Liver (tissue), 9 donors: Measurements from ENCODE around the gene CORO7. TPM values are rescaled to one million over a fixed set of nuclear protein-coding genes. Genes with fewer than 3 reads are reported as not detected.
A peak's percentile ranks its signal among the peaks of the same experiment; 100 is the strongest.

Experiments used
- DNase-seq: peaks from one replicate; pipeline ENCODE4 v3.0.0-alpha.2; 2017; ENCODE audit warnings: low spot score
- H3K27ac ChIP-seq, 2 donors: one replicate each; pipeline ENCODE4 v1.7.0; 2013; ENCODE audit warnings: inconsistent platforms in 2 of 2, low read length in 2 of 2, control low read depth in 1 of 2, low read depth in 1 of 2, mild to moderate bottlenecking in 1 of 2
- H3K27me3 ChIP-seq, 4 donors: one replicate each; pipeline versions ENCODE4 v1.6.1 to v1.7.0; 2013; ENCODE audit warnings: low read length in 3 of 4, inconsistent platforms in 1 of 4, mild to moderate bottlenecking in 1 of 4, moderate library complexity in 1 of 4; ENCODE audit not compliant: control insufficient read depth in 4 of 4, insufficient read depth in 4 of 4
- H3K36me3 ChIP-seq, 4 donors: one replicate each; pipeline versions ENCODE4 v1.6.1 to v1.7.0; 2013; ENCODE audit warnings: low read length in 3 of 4, mild to moderate bottlenecking in 3 of 4, low read depth in 1 of 4, moderate library complexity in 1 of 4; ENCODE audit not compliant: control insufficient read depth in 4 of 4, insufficient read depth in 3 of 4
- H3K4me1 ChIP-seq, 4 donors: one replicate each; pipeline versions ENCODE4 v1.6.1 to v1.7.0; 2013; ENCODE audit warnings: low read length in 3 of 4, mild to moderate bottlenecking in 3 of 4, moderate library complexity in 1 of 4; ENCODE audit not compliant: control insufficient read depth in 4 of 4, insufficient read depth in 4 of 4
- H3K4me3 ChIP-seq, 3 donors: one replicate each; pipeline versions ENCODE4 v1.6.1 to v1.7.0; 2013; ENCODE audit warnings: low read length in 3 of 3, control low read depth in 1 of 3, low read depth in 1 of 3, mild to moderate bottlenecking in 1 of 3
- H3K9ac ChIP-seq, 2 donors: one replicate each; pipeline ENCODE4 v1.7.0; 2013; ENCODE audit warnings: low read length in 2 of 2, mild to moderate bottlenecking in 2 of 2, moderate library complexity in 2 of 2, control low read depth in 1 of 2, low read depth in 1 of 2
- H3K9me3 ChIP-seq, 4 donors: one replicate each; pipeline versions ENCODE4 v1.6.1 to v1.7.0; 2013; ENCODE audit warnings: low read length in 3 of 4; ENCODE audit not compliant: control insufficient read depth in 4 of 4
- EGR1 ChIP-seq, 2 donors: IDR thresholded peaks; 2 replicates each; pipeline ENCODE4 v1.6.1; 2016 to 2018; ENCODE audit warnings: antibody characterized with exemption in 2 of 2, low read depth in 2 of 2
- FOXA1 ChIP-seq: IDR thresholded peaks from 2 replicates; pipeline ENCODE4 v1.6.1; 2016; ENCODE audit warnings: antibody characterized with exemption
- FOXA2 ChIP-seq: IDR thresholded peaks from 2 replicates; pipeline ENCODE4 v1.6.1; 2016; ENCODE audit warnings: antibody characterized with exemption
- HNF4A ChIP-seq, 2 donors: conservative IDR thresholded peaks; 2 replicates each; pipeline ENCODE4 v1.6.1; 2016; ENCODE audit warnings: antibody characterized with exemption in 2 of 2, mild to moderate bottlenecking in 2 of 2
- NR2F2 ChIP-seq: IDR thresholded peaks from 2 replicates; pipeline ENCODE4 v1.6.1; 2016; ENCODE audit warnings: antibody characterized with exemption
- RAD21 ChIP-seq, 2 donors: IDR thresholded peaks; 2 replicates each; pipeline ENCODE4 v1.6.1; 2016; ENCODE audit warnings: antibody characterized with exemption in 2 of 2, mild to moderate bottlenecking in 2 of 2
- RXRA ChIP-seq, 2 donors: IDR thresholded peaks; 2 replicates each; pipeline ENCODE4 v1.6.1; 2017 to 2018; ENCODE audit warnings: antibody characterized with exemption in 2 of 2, mild to moderate bottlenecking in 1 of 2
- SP1 ChIP-seq: IDR thresholded peaks from 2 replicates; pipeline ENCODE4 v1.6.1; 2018; ENCODE audit warnings: antibody characterized with exemption, mild to moderate bottlenecking
- TAF1 ChIP-seq: conservative IDR thresholded peaks from 2 replicates; pipeline ENCODE4 v1.6.1; 2016; ENCODE audit warnings: antibody characterized with exemption, mild to moderate bottlenecking
- YY1 ChIP-seq: IDR thresholded peaks from 2 replicates; pipeline ENCODE4 v1.6.1; 2016; ENCODE audit warnings: antibody characterized with exemption, mild to moderate bottlenecking
- WGBS: extraction: QIAGEN DNeasy Blood & Tissue Kit; methylation state at CpG from one replicate; pipeline ENCODE4 v1.1.7; 2013; 5-methylcytosine and 5-hydroxymethylcytosine counted together
- polyA plus RNA-seq, 2 donors: library from polyadenylated mRNA; stranded (reverse) in 1 of 2; unstranded in 1 of 2; fragments of 200-250 nt in 1 of 2; fragments of >200 nt in 1 of 2; fragmentation: Nextera tagmentation in 1 of 2; extraction: Ambion mirVana in 1 of 2; gene quantifications; one replicate each; pipeline versions ENCODE4 v1.2.1 to v1.2.3, GENCODE V29; 2013 to 2015
- total RNA-seq, 2 donors: library from RNA; depleted of rRNA; stranded (reverse); fragments of >200 nt; gene quantifications; one replicate each; pipeline ENCODE4 v1.2.3, GENCODE V29; 2014
- TF ChIP-seq, protein P1 (sequence below): IDR thresholded peaks from 2 replicates; pipeline ENCODE4 v1.6.1; 2016; ENCODE audit warnings: antibody characterized with exemption
- TF ChIP-seq, protein P2 (sequence below): IDR thresholded peaks from 2 replicates; pipeline ENCODE4 v1.6.1; 2016; ENCODE audit warnings: antibody characterized with exemption, mild to moderate bottlenecking
- TF ChIP-seq, protein P3 (sequence below): IDR thresholded peaks from 2 replicates; pipeline ENCODE4 v1.6.1; 2016; ENCODE audit warnings: antibody characterized with exemption
- TF ChIP-seq, protein P4 (sequence below): fragments of 150-350 bp; IDR thresholded peaks from 2 replicates; pipeline ENCODE4 v1.5.1; 2017; ENCODE audit warnings: improper control_type of control experiment, low read depth, low read length; ENCODE audit not compliant: missing input control
- donor health status: healthy.
- donor health status: healthy.
- donor health status: healthy.
- donor health status: healthy.
- donor health status: healthy.

CORO7 gene
- total and polyA plus RNA-seq, 4 donors, result 7.3 to 21.5 (median 13.0) TPM

DNA sequence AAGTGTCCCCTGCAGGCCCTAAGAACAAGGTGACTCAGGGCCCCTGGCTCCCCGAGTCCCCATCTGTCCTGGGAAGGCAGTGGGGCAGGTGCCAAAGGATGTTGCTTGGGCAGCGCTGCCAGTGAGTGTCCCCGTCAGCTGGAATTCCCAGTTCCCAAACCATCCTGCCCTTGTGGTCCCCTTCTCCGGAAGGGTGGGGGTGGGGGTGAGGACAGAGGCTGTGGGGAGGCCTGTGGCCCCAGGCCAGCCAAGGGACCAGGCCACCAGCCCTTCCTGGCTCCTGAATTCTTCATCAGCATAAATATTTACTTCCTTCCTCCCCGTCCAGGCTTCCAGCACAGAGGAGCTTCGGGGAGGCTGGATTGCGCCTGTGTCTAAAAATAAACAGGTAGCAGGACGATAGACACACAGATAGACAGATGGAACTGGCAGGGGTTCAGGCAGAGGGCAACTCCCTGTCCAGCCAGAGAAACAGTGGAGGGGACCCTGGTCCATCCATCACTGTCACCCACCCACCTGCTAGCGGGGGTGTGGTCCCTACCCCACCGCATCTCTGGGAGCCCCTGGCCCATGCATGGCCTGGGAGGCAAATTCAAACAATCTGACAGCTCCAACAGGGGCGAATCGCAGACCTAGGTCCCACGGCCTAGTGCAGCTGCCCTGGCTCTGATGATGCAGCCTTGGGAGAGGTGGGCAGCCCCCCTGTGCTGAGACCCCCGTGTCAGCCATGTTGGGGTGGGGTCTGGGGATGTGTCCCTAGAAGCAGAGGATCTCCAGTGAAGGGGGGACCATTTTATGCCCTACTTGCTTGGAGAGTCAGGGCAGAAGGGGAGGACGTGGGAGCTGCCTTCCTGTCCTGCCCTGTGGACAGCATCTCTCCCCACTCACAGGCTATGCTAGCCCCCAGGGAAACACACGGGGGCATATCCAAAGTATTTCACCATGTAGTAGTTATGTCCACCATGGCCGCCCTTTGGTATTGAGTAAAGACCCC is 87.3 kb downstream of the CORO7 start (continued):
- TF ChIP-seq SP1, result no peak
- TF ChIP-seq, protein P1, sequence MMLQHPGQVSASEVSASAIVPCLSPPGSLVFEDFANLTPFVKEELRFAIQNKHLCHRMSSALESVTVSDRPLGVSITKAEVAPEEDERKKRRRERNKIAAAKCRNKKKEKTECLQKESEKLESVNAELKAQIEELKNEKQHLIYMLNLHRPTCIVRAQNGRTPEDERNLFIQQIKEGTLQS, result no peak
- TF ChIP-seq NR2F2, result no peak
- TF ChIP-seq FOXA1, result no peak
- TF ChIP-seq, protein P2, sequence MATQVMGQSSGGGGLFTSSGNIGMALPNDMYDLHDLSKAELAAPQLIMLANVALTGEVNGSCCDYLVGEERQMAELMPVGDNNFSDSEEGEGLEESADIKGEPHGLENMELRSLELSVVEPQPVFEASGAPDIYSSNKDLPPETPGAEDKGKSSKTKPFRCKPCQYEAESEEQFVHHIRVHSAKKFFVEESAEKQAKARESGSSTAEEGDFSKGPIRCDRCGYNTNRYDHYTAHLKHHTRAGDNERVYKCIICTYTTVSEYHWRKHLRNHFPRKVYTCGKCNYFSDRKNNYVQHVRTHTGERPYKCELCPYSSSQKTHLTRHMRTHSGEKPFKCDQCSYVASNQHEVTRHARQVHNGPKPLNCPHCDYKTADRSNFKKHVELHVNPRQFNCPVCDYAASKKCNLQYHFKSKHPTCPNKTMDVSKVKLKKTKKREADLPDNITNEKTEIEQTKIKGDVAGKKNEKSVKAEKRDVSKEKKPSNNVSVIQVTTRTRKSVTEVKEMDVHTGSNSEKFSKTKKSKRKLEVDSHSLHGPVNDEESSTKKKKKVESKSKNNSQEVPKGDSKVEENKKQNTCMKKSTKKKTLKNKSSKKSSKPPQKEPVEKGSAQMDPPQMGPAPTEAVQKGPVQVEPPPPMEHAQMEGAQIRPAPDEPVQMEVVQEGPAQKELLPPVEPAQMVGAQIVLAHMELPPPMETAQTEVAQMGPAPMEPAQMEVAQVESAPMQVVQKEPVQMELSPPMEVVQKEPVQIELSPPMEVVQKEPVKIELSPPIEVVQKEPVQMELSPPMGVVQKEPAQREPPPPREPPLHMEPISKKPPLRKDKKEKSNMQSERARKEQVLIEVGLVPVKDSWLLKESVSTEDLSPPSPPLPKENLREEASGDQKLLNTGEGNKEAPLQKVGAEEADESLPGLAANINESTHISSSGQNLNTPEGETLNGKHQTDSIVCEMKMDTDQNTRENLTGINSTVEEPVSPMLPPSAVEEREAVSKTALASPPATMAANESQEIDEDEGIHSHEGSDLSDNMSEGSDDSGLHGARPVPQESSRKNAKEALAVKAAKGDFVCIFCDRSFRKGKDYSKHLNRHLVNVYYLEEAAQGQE, result no peak

DNA sequence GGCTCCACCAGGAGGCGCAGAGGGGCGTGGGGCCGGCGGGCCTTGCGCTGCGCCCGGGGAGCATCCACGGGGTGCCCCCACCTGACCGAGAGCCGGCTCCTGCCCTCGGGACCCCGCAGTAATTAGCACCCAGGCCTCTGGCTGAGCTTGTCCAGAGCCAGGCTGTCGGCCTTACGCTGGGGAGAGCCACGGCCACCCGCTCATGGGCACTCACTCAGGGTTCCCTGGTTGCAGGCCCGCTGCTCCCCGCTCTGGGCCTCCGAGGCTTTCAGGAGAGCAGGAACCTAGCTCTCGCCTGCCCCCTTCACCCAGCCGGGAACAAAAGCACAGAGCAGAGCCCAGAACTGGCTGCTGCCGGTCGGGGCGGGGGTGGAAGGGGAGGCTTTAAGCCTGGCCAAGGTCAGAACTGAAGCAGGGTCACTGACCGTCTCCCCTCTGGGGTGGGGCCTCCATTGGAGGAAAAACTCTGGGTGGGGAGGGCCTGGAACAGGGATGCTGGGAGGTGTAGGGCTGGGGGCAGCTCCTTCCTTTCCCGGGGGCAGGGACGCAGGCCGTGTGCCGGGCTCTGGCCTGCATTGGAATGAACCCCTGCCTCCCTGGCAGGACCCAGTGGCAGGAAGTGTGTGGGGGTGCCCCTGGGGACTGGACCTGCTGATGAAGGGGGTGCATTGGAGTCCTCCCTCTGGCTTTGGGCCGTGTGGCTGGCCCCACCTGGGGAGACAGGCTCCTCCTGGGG is 88.2 kb downstream of the CORO7 start:
- no peaks in the 10 kb centered on the region for H3K27me3 ChIP-seq
- 9% methylated on average over 30 of the region's 30 CpGs for WGBS
- H3K9me3 ChIP-seq, result no peaks in the 10 kb centered on the region
- peak overlapping the region; percentile 25 to 76 for H3K27ac ChIP-seq
- peak overlapping the region in 2 of 3 donors; percentile 24 to 49 for H3K4me3 ChIP-seq
- H3K9ac ChIP-seq, result peak overlapping the region in 1 of 2 donors; percentile 60
- H3K4me1 ChIP-seq, result peaks cover 5 to 34% (median 11%) of the 10 kb centered on the region in 4 donors
- TF ChIP-seq RAD21 (IDR thresholded peaks at IDR 0.05), result peak; percentile 79 to 83
- TF ChIP-seq, protein P3, sequence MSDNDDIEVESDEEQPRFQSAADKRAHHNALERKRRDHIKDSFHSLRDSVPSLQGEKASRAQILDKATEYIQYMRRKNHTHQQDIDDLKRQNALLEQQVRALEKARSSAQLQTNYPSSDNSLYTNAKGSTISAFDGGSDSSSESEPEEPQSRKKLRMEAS, result no peak
- TF ChIP-seq, protein P4, sequence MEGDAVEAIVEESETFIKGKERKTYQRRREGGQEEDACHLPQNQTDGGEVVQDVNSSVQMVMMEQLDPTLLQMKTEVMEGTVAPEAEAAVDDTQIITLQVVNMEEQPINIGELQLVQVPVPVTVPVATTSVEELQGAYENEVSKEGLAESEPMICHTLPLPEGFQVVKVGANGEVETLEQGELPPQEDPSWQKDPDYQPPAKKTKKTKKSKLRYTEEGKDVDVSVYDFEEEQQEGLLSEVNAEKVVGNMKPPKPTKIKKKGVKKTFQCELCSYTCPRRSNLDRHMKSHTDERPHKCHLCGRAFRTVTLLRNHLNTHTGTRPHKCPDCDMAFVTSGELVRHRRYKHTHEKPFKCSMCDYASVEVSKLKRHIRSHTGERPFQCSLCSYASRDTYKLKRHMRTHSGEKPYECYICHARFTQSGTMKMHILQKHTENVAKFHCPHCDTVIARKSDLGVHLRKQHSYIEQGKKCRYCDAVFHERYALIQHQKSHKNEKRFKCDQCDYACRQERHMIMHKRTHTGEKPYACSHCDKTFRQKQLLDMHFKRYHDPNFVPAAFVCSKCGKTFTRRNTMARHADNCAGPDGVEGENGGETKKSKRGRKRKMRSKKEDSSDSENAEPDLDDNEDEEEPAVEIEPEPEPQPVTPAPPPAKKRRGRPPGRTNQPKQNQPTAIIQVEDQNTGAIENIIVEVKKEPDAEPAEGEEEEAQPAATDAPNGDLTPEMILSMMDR, result peak; percentile 53
- peak; percentile 1 for TF ChIP-seq YY1
- peak; percentile 65 to 66 for TF ChIP-seq EGR1 (IDR thresholded peaks at IDR 0.05; ENCODE audit: low read depth in 2 of 2)
- no peak for TF ChIP-seq FOXA2
- TF ChIP-seq RXRA (IDR thresholded peaks at IDR 0.05), result peak; percentile 75 to 84
- peak in 1 of 2 donors; percentile 9 for TF ChIP-seq HNF4A (conservative IDR thresholded peaks at IDR 0.05)
- peak; percentile 87 for TF ChIP-seq NR2F2
- no peak for TF ChIP-seq TAF1
- peak; percentile 58 for TF ChIP-seq SP1
- DNase-seq, result peak; percentile 72
- H3K36me3 ChIP-seq, result no peaks in the 10 kb centered on the region
